ENCODE data around the gene PEPD.

Gene PEPD

DNA sequence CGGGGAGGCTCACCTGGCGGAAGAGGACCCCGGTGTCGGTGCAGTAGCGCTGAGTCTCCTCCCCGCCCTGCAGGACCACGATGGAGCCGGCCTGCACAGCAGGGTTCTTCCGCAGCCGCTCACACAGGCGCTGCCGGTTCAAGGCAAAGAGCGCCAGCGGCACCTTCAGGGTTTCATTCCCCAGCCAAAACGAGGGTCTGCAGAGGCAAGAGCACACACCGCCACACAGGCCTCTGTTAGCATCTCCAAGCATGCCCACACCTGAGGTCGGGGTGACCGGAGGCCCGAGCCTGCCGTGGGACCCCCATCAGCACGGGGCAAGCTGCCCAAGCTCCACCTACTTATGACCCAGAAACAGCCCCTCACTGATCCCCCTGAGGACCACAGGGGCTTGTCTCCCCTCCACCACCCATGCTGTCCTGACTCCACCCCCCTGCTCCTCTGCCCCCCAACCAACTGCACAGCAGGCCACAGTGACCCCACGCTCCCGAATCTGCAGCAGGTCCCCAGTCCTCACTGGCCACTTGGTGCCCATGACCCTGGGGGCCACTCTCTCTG lies 8.9 kb downstream of the PEPD start:
- peaks cover 0 to 5% (median 0%) of the 10 kb centered on the region in 4 experiments for H3K4me1 ChIP-seq (ENCODE audit: control extremely low read depth in 1 of 4, control insufficient read depth in 4 of 4, insufficient read depth in 4 of 4, low read length in 3 of 4)

DNA sequence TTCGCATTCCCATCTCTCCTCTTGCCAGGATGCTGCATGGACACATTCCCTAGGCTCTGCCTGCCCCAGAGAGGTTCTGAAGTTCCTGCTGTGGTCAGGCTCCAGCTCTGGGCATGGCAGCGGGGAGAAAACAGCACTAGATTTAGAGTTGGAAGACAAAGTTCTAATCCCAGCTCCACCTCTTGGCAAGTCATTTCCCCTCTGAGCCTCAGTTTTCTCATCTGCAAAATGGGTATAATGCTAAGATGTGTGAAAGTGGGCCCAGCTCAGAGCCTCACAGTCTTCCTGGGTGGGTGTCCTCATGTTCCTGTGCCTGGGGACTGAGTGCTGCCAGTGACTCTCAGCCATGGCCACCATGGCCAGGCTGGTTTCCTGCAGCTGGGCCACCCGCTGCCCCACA lies 9.6 kb downstream of the PEPD start:
- Histone ChIP-seq H3K4me3 (ENCODE audit: control insufficient read depth in 1 of 7, extremely low read depth in 1 of 7, insufficient read depth in 4 of 7, low read depth in 2 of 7, low read length in 6 of 7) (no peak overlapping the region), H3K27me3 (replicated peaks in 2 of 5; ENCODE audit: control insufficient read depth in 4 of 5, insufficient read depth in 5 of 5, low read length in 4 of 5) (no peaks in the 10 kb centered on the region), H3K27ac (ENCODE audit: insufficient read depth in 1 of 2, low read depth in 1 of 2, low read length in 2 of 2, poor library complexity in 1 of 2, severe bottlenecking in 2 of 2) (no peak overlapping the region), H3K36me3 (ENCODE audit: control insufficient read depth in 4 of 4, insufficient read depth in 4 of 4, low read length in 3 of 4) (peaks cover 0 to 3% (median under 1%) of the 10 kb centered on the region in 4 experiments), H3K4me1 (ENCODE audit: control extremely low read depth in 1 of 4, control insufficient read depth in 4 of 4, insufficient read depth in 4 of 4, low read length in 3 of 4) (peaks cover 0 to 5% (median 0%) of the 10 kb centered on the region in 4 experiments), H3K9me3 (ENCODE audit: control extremely low read depth in 1 of 5, control insufficient read depth in 4 of 5, insufficient read depth in 2 of 5, low read depth in 1 of 5, low read length in 4 of 5) (no peaks in the 10 kb centered on the region)
- DNase-seq, result no peak
- 100% methylated on average over 2 of the region's 3 CpGs for WGBS (ENCODE audit: insufficient coverage)
- ChIA-PET POLR2A (no interaction called here), CTCF (interaction anchor here (1.5 kb wide), 1 partner anchor 8 kb away, joined by 5 read pairs; no protein-coding TSS in a partner anchor)

More for the DNA sequence above, 8.9 kb downstream of the PEPD start:
- WGBS (ENCODE audit: insufficient coverage), result 94% methylated on average over 20 of the region's 23 CpGs
- no peaks in the 10 kb centered on the region for H3K27me3 ChIP-seq (replicated peaks in 2 of 5; ENCODE audit: control insufficient read depth in 4 of 5, insufficient read depth in 5 of 5, low read length in 4 of 5)
- ChIA-PET CTCF (interaction anchor here (1.5 kb wide), 1 partner anchor 8 kb away, joined by 5 read pairs; no protein-coding TSS in a partner anchor), POLR2A (no interaction called here)
- H3K4me3 ChIP-seq (ENCODE audit: control insufficient read depth in 1 of 7, extremely low read depth in 1 of 7, insufficient read depth in 4 of 7, low read depth in 2 of 7, low read length in 6 of 7), result no peak overlapping the region
- H3K9me3 ChIP-seq (ENCODE audit: control extremely low read depth in 1 of 5, control insufficient read depth in 4 of 5, insufficient read depth in 2 of 5, low read depth in 1 of 5, low read length in 4 of 5), result no peaks in the 10 kb centered on the region
- H3K36me3 ChIP-seq (ENCODE audit: control insufficient read depth in 4 of 4, insufficient read depth in 4 of 4, low read length in 3 of 4), result peaks cover 0 to 3% (median under 1%) of the 10 kb centered on the region in 4 experiments
- no peak overlapping the region for H3K27ac ChIP-seq (ENCODE audit: insufficient read depth in 1 of 2, low read depth in 1 of 2, low read length in 2 of 2, poor library complexity in 1 of 2, severe bottlenecking in 2 of 2)
- no peak for DNase-seq

DNA sequence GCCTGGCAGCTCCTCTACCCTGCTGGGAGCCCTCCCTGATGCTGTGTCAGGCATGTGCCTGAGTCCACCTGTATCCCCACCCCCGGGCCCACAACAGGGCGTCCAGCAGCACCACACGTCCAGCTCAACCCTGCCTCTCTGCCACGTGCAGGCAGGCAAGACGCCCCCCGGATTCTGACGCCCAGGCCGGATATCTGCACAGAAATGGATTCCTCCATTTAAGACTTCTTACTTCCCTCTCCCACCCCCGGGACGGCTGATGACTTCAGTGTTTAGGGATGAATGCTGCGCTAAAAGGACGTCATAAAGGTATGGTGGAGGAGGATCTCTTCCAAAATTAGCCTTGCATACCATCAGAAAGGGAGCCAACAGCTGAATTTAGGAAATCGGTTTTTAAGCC lies 10.2 kb downstream of the PEPD start:
- WGBS (ENCODE audit: insufficient coverage), result 96% methylated on average over 13 of the region's 13 CpGs
- H3K9me3 ChIP-seq (ENCODE audit: control extremely low read depth in 1 of 5, control insufficient read depth in 4 of 5, insufficient read depth in 2 of 5, low read depth in 1 of 5, low read length in 4 of 5), result no peaks in the 10 kb centered on the region
- H3K27ac ChIP-seq (ENCODE audit: insufficient read depth in 1 of 2, low read depth in 1 of 2, low read length in 2 of 2, poor library complexity in 1 of 2, severe bottlenecking in 2 of 2), result no peak overlapping the region
- no peak for DNase-seq
- ChIA-PET CTCF (interaction anchor here (1.2 to 1.5 kb wide), 2 partner anchors 9 to 260 kb away, joined by 3 to 5 read pairs; no protein-coding TSS in a partner anchor), POLR2A (no interaction called here)
- H3K36me3 ChIP-seq (ENCODE audit: control insufficient read depth in 4 of 4, insufficient read depth in 4 of 4, low read length in 3 of 4), result peaks cover 0 to 3% (median under 1%) of the 10 kb centered on the region in 4 experiments
- no peak overlapping the region for H3K4me3 ChIP-seq (ENCODE audit: control insufficient read depth in 1 of 7, extremely low read depth in 1 of 7, insufficient read depth in 4 of 7, low read depth in 2 of 7, low read length in 6 of 7)
- no peaks in the 10 kb centered on the region for H3K27me3 ChIP-seq (replicated peaks in 2 of 5; ENCODE audit: control insufficient read depth in 4 of 5, insufficient read depth in 5 of 5, low read length in 4 of 5)
- peaks cover 0 to 5% (median 0%) of the 10 kb centered on the region in 4 experiments for H3K4me1 ChIP-seq (ENCODE audit: control extremely low read depth in 1 of 4, control insufficient read depth in 4 of 4, insufficient read depth in 4 of 4, low read length in 3 of 4)

DNA sequence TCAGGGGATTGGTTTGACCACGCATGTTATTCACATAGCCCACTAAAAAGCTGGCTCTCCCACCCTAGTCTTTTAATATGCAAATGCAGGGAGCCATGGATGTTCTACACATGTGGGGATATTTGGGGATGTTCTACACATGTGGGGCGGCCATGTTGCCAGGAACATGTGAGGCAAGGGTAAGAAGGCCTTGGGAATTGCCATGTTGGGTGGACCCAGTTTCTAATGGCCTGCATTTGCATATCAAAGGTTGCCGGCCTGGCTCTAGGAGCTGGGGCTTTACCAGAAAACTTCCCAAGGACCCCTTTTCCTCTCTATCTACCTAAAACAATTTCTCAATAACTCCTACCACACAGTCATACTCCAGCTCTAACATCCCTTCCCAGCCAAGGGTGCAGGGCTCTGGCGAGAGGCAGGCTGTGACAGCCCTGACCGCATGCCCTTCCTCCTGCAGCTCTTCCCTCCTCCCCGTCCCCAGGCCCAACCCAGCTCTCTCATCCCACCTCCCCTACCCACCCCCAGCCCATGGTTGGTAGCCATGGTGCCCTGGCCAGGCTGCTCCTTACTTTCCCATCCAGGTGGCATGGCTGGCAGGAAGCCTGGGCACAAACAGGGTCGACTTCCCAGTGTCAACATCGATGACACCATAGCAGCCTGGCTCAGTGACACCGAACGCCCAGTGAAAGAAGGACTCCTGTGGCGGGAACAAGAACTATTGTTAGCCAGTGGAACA lies 11.0 kb downstream of the PEPD start:
- WGBS (ENCODE audit: insufficient coverage), result 93% methylated on average over 9 of the region's 11 CpGs
- no peak overlapping the region for H3K4me3 ChIP-seq (ENCODE audit: control insufficient read depth in 1 of 7, extremely low read depth in 1 of 7, insufficient read depth in 4 of 7, low read depth in 2 of 7, low read length in 6 of 7)
- DNase-seq, result no peak
- no peaks in the 10 kb centered on the region for H3K27me3 ChIP-seq (replicated peaks in 2 of 5; ENCODE audit: control insufficient read depth in 4 of 5, insufficient read depth in 5 of 5, low read length in 4 of 5)
- H3K27ac ChIP-seq (ENCODE audit: insufficient read depth in 1 of 2, low read depth in 1 of 2, low read length in 2 of 2, poor library complexity in 1 of 2, severe bottlenecking in 2 of 2), result no peak overlapping the region
- ChIA-PET CTCF (interaction anchor here (1.2 kb wide), 1 partner anchor 261 kb away, joined by 3 read pairs; no protein-coding TSS in a partner anchor), POLR2A (no interaction called here)
- peaks cover 0 to 5% (median 0%) of the 10 kb centered on the region in 4 experiments for H3K4me1 ChIP-seq (ENCODE audit: control extremely low read depth in 1 of 4, control insufficient read depth in 4 of 4, insufficient read depth in 4 of 4, low read length in 3 of 4)
- H3K9me3 ChIP-seq (ENCODE audit: control extremely low read depth in 1 of 5, control insufficient read depth in 4 of 5, insufficient read depth in 2 of 5, low read depth in 1 of 5, low read length in 4 of 5), result no peaks in the 10 kb centered on the region
- peaks cover 0 to 3% (median under 1%) of the 10 kb centered on the region in 4 experiments for H3K36me3 ChIP-seq (ENCODE audit: control insufficient read depth in 4 of 4, insufficient read depth in 4 of 4, low read length in 3 of 4)

DNA sequence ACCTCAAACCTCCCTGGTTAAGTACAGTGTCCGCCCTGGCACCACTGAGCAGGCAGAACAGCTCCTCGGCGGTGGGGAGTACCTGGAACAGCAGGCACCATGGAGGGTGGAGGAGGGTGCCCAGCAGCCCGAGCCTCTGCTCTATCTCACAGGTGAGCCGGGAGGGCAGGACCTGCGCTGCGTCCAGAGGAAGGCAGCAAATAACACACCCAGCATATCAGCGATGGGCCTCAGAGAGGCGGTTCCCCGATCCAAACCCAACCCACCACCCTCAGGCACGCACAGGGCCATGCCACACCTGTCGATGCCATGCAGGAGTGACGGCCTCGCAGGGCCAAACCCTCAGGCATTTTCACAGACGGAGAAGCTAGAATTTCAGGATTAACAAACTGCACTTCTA lies 11.8 kb downstream of the PEPD start:
- Histone ChIP-seq H3K4me3 (ENCODE audit: control insufficient read depth in 1 of 7, extremely low read depth in 1 of 7, insufficient read depth in 4 of 7, low read depth in 2 of 7, low read length in 6 of 7) (no peak overlapping the region), H3K27me3 (replicated peaks in 2 of 5; ENCODE audit: control insufficient read depth in 4 of 5, insufficient read depth in 5 of 5, low read length in 4 of 5) (no peaks in the 10 kb centered on the region), H3K36me3 (ENCODE audit: control insufficient read depth in 4 of 4, insufficient read depth in 4 of 4, low read length in 3 of 4) (peaks cover 0 to 3% (median under 1%) of the 10 kb centered on the region in 4 experiments), H3K9me3 (ENCODE audit: control extremely low read depth in 1 of 5, control insufficient read depth in 4 of 5, insufficient read depth in 2 of 5, low read depth in 1 of 5, low read length in 4 of 5) (no peaks in the 10 kb centered on the region), H3K27ac (ENCODE audit: insufficient read depth in 1 of 2, low read depth in 1 of 2, low read length in 2 of 2, poor library complexity in 1 of 2, severe bottlenecking in 2 of 2) (no peak overlapping the region), H3K4me1 (ENCODE audit: control extremely low read depth in 1 of 4, control insufficient read depth in 4 of 4, insufficient read depth in 4 of 4, low read length in 3 of 4) (peaks cover 0 to under 1% (median 0%) of the 10 kb centered on the region in 4 experiments)
- CTCF ChIA-PET, result no interaction called here
- no peak for DNase-seq
- POLR2A ChIA-PET, result no interaction called here
- WGBS (ENCODE audit: insufficient coverage), result 95% methylated on average over 12 of the region's 15 CpGs

DNA sequence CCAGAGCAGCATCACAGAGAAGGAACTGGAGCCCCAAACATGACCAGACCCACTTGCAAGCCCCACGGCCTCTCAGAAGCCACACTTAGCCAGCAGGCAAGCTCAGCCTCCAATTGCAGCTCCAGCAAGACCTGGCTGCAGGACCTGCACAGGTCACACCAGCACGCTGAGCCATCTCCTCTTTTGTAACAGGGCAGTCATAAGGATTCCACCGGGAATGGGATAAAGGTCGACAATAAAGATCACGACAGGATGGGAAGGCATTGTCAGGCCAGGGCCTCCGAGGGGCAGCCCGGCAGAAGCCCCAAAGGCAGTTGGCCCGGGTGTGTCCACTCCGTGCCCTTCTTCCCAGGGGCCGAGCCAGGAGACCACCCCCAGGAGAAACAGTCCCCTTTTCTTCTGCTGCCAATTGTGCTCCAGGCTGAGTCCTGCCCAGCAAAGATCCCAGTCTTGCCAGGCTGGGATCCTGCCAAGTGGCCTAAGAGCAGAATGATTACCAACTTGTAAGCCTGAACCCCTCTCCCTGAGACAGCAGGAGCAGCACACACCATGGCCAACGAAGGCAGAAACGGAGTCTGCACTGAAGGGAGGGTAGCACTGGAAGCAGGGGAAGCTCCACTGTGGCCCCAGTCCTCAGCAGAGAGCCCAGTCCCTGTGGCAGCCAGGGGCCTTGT lies 12.5 kb downstream of the PEPD start:
- CTCF ChIA-PET, result no interaction called here
- Histone ChIP-seq H3K4me3 (ENCODE audit: control insufficient read depth in 1 of 7, extremely low read depth in 1 of 7, insufficient read depth in 4 of 7, low read depth in 2 of 7, low read length in 6 of 7) (no peak overlapping the region), H3K36me3 (ENCODE audit: control insufficient read depth in 4 of 4, insufficient read depth in 4 of 4, low read length in 3 of 4) (peaks cover 0 to 3% (median under 1%) of the 10 kb centered on the region in 4 experiments), H3K4me1 (ENCODE audit: control extremely low read depth in 1 of 4, control insufficient read depth in 4 of 4, insufficient read depth in 4 of 4, low read length in 3 of 4) (no peaks in the 10 kb centered on the region), H3K27ac (ENCODE audit: insufficient read depth in 1 of 2, low read depth in 1 of 2, low read length in 2 of 2, poor library complexity in 1 of 2, severe bottlenecking in 2 of 2) (no peak overlapping the region), H3K9me3 (ENCODE audit: control extremely low read depth in 1 of 5, control insufficient read depth in 4 of 5, insufficient read depth in 2 of 5, low read depth in 1 of 5, low read length in 4 of 5) (no peaks in the 10 kb centered on the region), H3K27me3 (replicated peaks in 2 of 5; ENCODE audit: control insufficient read depth in 4 of 5, insufficient read depth in 5 of 5, low read length in 4 of 5) (no peaks in the 10 kb centered on the region)
- POLR2A ChIA-PET, result no interaction called here
- 98% methylated on average over 11 of the region's 12 CpGs for WGBS (ENCODE audit: insufficient coverage)
- DNase-seq, result no peak

DNA sequence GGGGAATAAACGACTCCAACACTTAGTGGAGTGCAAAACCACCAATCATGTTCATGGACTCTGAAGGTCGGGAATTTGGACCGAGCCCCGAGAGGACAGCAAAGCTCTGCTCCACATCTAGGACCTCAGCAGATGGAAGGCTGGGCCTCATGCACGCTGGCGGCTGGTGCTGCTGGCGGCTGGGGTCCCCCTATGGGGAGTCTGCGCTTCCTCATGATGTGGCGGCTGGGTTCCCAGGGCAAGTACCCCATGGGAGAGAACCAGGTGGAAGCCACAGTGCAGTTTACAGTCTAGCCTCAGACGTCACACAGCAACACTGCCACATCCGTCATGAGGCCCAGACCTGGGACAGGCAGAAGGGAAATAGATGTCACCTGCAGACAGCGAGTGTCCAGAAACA lies 13.2 kb downstream of the PEPD start:
- POLR2A ChIA-PET, result no interaction called here
- no peaks in the 10 kb centered on the region for H3K27me3 ChIP-seq (replicated peaks in 2 of 5; ENCODE audit: control insufficient read depth in 4 of 5, insufficient read depth in 5 of 5, low read length in 4 of 5)
- H3K4me3 ChIP-seq (ENCODE audit: control insufficient read depth in 1 of 7, extremely low read depth in 1 of 7, insufficient read depth in 4 of 7, low read depth in 2 of 7, low read length in 6 of 7), result no peak overlapping the region
- WGBS (ENCODE audit: insufficient coverage), result 95% methylated on average over 12 of the region's 12 CpGs
- CTCF ChIA-PET, result no interaction called here
- DNase-seq, result no peak
- H3K36me3 ChIP-seq (ENCODE audit: control insufficient read depth in 4 of 4, insufficient read depth in 4 of 4, low read length in 3 of 4), result peaks cover 0 to 3% (median under 1%) of the 10 kb centered on the region in 4 experiments
- H3K9me3 ChIP-seq (ENCODE audit: control extremely low read depth in 1 of 5, control insufficient read depth in 4 of 5, insufficient read depth in 2 of 5, low read depth in 1 of 5, low read length in 4 of 5), result no peaks in the 10 kb centered on the region
- no peak overlapping the region for H3K27ac ChIP-seq (ENCODE audit: insufficient read depth in 1 of 2, low read depth in 1 of 2, low read length in 2 of 2, poor library complexity in 1 of 2, severe bottlenecking in 2 of 2)
- no peaks in the 10 kb centered on the region for H3K4me1 ChIP-seq (ENCODE audit: control extremely low read depth in 1 of 4, control insufficient read depth in 4 of 4, insufficient read depth in 4 of 4, low read length in 3 of 4)

All from common myeloid progenitor, CD34-positive (primary cell).